KMS-11 (cell line): ENCODE measurements around the gene PIERCE2.
"Not testable (repeated sequence)": the region's sequence is repeated elsewhere in the genome, so short reads cannot be mapped to it uniquely, and the experiment has no call there.

ENCODE experiments used
- H2AFZ ChIP-seq: fragments of 200-600 bp; sonication (generic); 2 replicates; pipeline ENCODE4 v1.6.1; 2016; ENCODE audit warnings: antibody characterized with exemption, mixed run types, low read depth
- H3K27ac ChIP-seq: fragments of 200-600 bp; sonication (generic); 2 replicates; pipeline ENCODE4 v1.6.1; 2016; ENCODE audit warnings: mild to moderate bottlenecking, mixed run types
- H3K27me3 ChIP-seq: fragments of 200-600 bp; sonication (generic); 2 replicates; pipeline ENCODE4 v1.6.1; 2017; ENCODE audit warnings: mild to moderate bottlenecking, low read depth, mixed run types, moderate library complexity; ENCODE audit not compliant: insufficient read depth
- H3K36me3 ChIP-seq: fragments of 200-600 bp; sonication (generic); 2 replicates; pipeline ENCODE4 v1.6.1; 2017; ENCODE audit warnings: mild to moderate bottlenecking, mixed run types; ENCODE audit not compliant: insufficient read depth
- H3K4me1 ChIP-seq: fragments of 200-600 bp; sonication (generic); 2 replicates; pipeline ENCODE4 v1.6.1; 2016; ENCODE audit warnings: mild to moderate bottlenecking, low read depth, mixed run types; ENCODE audit not compliant: poor library complexity, severe bottlenecking
- H3K4me2 ChIP-seq: fragments of 200-600 bp; sonication (generic); 2 replicates; pipeline ENCODE4 v1.7.0; 2016; ENCODE audit warnings: mild to moderate bottlenecking, mixed run types
- H3K4me3 ChIP-seq: fragments of 200-600 bp; sonication (generic); IDR thresholded peaks from 2 replicates; pipeline ENCODE4 v1.6.1; 2017; ENCODE audit warnings: low read depth, low read length, mixed read lengths; ENCODE audit not compliant: insufficient read depth
- H3K79me2 ChIP-seq: fragments of 200-600 bp; sonication (generic); 2 replicates; pipeline ENCODE4 v1.6.1; 2016; ENCODE audit warnings: low read depth, mixed run types; ENCODE audit not compliant: insufficient read depth
- H3K9ac ChIP-seq: fragments of 200-600 bp; sonication (generic); 2 replicates; pipeline ENCODE4 v1.6.1; 2016; ENCODE audit warnings: mild to moderate bottlenecking, mixed run types
- H4K20me1 ChIP-seq: fragments of 200-600 bp; sonication (generic); 2 replicates; pipeline ENCODE4 v1.6.1; 2016; ENCODE audit warnings: mild to moderate bottlenecking, mixed run types; ENCODE audit not compliant: insufficient read depth
- CTCF ChIP-seq: fragments of 200-600 bp; sonication (generic); conservative IDR thresholded peaks from 2 replicates; pipeline ENCODE4 v1.6.1; 2017; ENCODE audit warnings: low read depth, mild to moderate bottlenecking, antibody characterized with exemption, low read length, moderate library complexity, mixed read lengths

The PIERCE2 gene

GRCh38 chr15:55401786-55402246 lies 6.5 kb upstream of the PIERCE2 start:
- peaks cover 92% of the 10 kb centered on the region for H3K79me2 ChIP-seq

GRCh38 chr15:55402707-55403106 lies 5.6 kb upstream of the PIERCE2 start:
- 0 out of 2 replicates have a peak overlapping the region, but pooled peaks have one; percentile 1 for H2AFZ ChIP-seq
- H3K79me2 ChIP-seq = peaks cover 94% of the 10 kb centered on the region
- no peaks in the 10 kb centered on the region for H3K27me3 ChIP-seq
- H3K9ac ChIP-seq = peak overlapping the region; percentile 71
- no peaks in the 10 kb centered on the region for H3K36me3 ChIP-seq
- H3K4me1 ChIP-seq = peaks cover 66% of the 10 kb centered on the region
- H3K4me3 ChIP-seq = no peak overlapping the region
- no peak for TF ChIP-seq CTCF
- H3K27ac ChIP-seq = peak overlapping the region; percentile 96
- peak overlapping the region; percentile 97 for H3K4me2 ChIP-seq
- no peaks in the 10 kb centered on the region for H4K20me1 ChIP-seq

More at GRCh38 chr15:55401786-55402246, 6.5 kb upstream of the PIERCE2 start:
- Histone ChIP-seq H3K4me1 (peaks cover 65% of the 10 kb centered on the region), H3K36me3 (no peaks in the 10 kb centered on the region), H3K27ac (peak overlapping the region; percentile 96), H4K20me1 (no peaks in the 10 kb centered on the region), H3K27me3 (no peaks in the 10 kb centered on the region), H3K4me2 (peak overlapping the region; percentile 97; the same call in 1 of the 2 replicates), H3K9ac (no peak overlapping the region), H2AFZ (no peak overlapping the region), H3K4me3 (no peak overlapping the region)
- TF ChIP-seq CTCF = no peak

- Histone ChIP-seq H3K9ac (peak overlapping the region; percentile 71), H3K36me3 (no peaks in the 10 kb centered on the region), H3K79me2 (peaks cover 91% of the 10 kb centered on the region), H3K4me1 (peaks cover 66% of the 10 kb centered on the region), H2AFZ (0 out of 2 replicates have a peak overlapping the region, but pooled peaks have one; percentile 8), H3K4me3 (no peak overlapping the region), H3K27me3 (no peaks in the 10 kb centered on the region), H4K20me1 (no peaks in the 10 kb centered on the region), H3K4me2 (peak overlapping the region; percentile 97), H3K27ac (peak overlapping the region; percentile 96)
- TF ChIP-seq CTCF = no peak
Observed at GRCh38 chr15:55403531-55403930, 4.8 kb upstream of the PIERCE2 start.

- Histone ChIP-seq H3K9ac (peak overlapping the region; percentile 86), H3K27me3 (no peaks in the 10 kb centered on the region), H4K20me1 (no peaks in the 10 kb centered on the region), H3K4me1 (peaks cover 54% of the 10 kb centered on the region), H3K79me2 (peaks cover 51% of the 10 kb centered on the region), H2AFZ (peak overlapping the region; percentile 84), H3K4me3 (no peak overlapping the region), H3K4me2 (peak overlapping the region; percentile 90), H3K36me3 (no peaks in the 10 kb centered on the region), H3K27ac (peak overlapping the region; percentile 93)
- no peak; the same call in 1 of the 2 replicates for TF ChIP-seq CTCF
Observed at GRCh38 chr15:55407498-55408011, 740 bp upstream of the PIERCE2 start.

GRCh38 chr15:55408976-55409375 lies 681 bp downstream of the PIERCE2 start:
- peaks cover 40% of the 10 kb centered on the region for H3K4me1 ChIP-seq
- H3K4me2 ChIP-seq = peak overlapping the region; percentile 83
- peak overlapping the region; percentile 93 for H3K27ac ChIP-seq
- H3K4me3 ChIP-seq, H4K20me1 ChIP-seq, H3K27me3 ChIP-seq, H3K36me3 ChIP-seq: not testable (repeated sequence)
- peak overlapping the region; percentile 84 for H2AFZ ChIP-seq
- peaks cover 38% of the 10 kb centered on the region for H3K79me2 ChIP-seq
- peak overlapping the region; percentile 86 for H3K9ac ChIP-seq

GRCh38 chr15:55417678-55418077 lies 9.4 kb downstream of the PIERCE2 start:
- not testable (repeated sequence) for H3K4me1 ChIP-seq, H3K27ac ChIP-seq, H4K20me1 ChIP-seq, H3K27me3 ChIP-seq, H3K36me3 ChIP-seq, H3K4me3 ChIP-seq, H2AFZ ChIP-seq, H3K9ac ChIP-seq, H3K4me2 ChIP-seq, H3K79me2 ChIP-seq
